H9 (cell line): ENCODE measurements around the gene SLC22A3. TPM values are rescaled to one million over a fixed set of nuclear protein-coding genes. Genes with fewer than 3 reads are reported as not detected.

ENCODE experiments used
- DNase-seq: peaks from one replicate; pipeline ENCODE4 v3.0.0-alpha.2; 2017
- H2AFZ ChIP-seq: one replicate; pipeline ENCODE4 v1.6.1; 2013; ENCODE audit warnings: mild to moderate bottlenecking, low read length, control low read depth, moderate library complexity
- H2AK5ac ChIP-seq: 2 replicates; pipeline ENCODE4 v1.6.1; 2013; ENCODE audit warnings: low read length, control low read depth, mixed read lengths; ENCODE audit not compliant: insufficient read length
- H2BK120ac ChIP-seq: one replicate; pipeline ENCODE4 v1.6.1; 2013; ENCODE audit warnings: low read depth, mild to moderate bottlenecking, low read length, control low read depth, inconsistent platforms; ENCODE audit not compliant: poor library complexity, severe bottlenecking
- H2BK12ac ChIP-seq: 2 replicates; pipeline ENCODE4 v1.6.1; 2013; ENCODE audit warnings: low read length, control low read depth, mixed read lengths, low read depth; ENCODE audit not compliant: insufficient read length
- H2BK15ac ChIP-seq: 2 replicates; pipeline ENCODE4 v1.6.1; 2013; ENCODE audit warnings: low read depth, low read length, control low read depth
- H2BK20ac ChIP-seq: one replicate; pipeline ENCODE4 v1.6.1; 2013; ENCODE audit warnings: low read depth, mild to moderate bottlenecking, low read length, control low read depth, inconsistent platforms; ENCODE audit not compliant: poor library complexity, severe bottlenecking
- H2BK5ac ChIP-seq: 2 replicates; pipeline ENCODE4 v1.6.1; 2013; ENCODE audit warnings: low read length, control low read depth, mixed read lengths; ENCODE audit not compliant: insufficient read length
- H3K14ac ChIP-seq: 2 replicates; pipeline ENCODE4 v1.6.1; 2013; ENCODE audit warnings: low read length, control low read depth; ENCODE audit not compliant: insufficient read depth
- H3K18ac ChIP-seq: 2 replicates; pipeline ENCODE4 v1.6.1; 2013; ENCODE audit warnings: low read depth, mild to moderate bottlenecking, mixed read lengths, low read length, control low read depth; ENCODE audit not compliant: insufficient read length
- H3K23ac ChIP-seq: 2 replicates; pipeline ENCODE4 v1.6.1; 2013; ENCODE audit warnings: low read length, control low read depth, mixed read lengths, low read depth; ENCODE audit not compliant: insufficient read length
- H3K23me2 ChIP-seq: 2 replicates; pipeline ENCODE4 v1.6.1; 2013; ENCODE audit warnings: low read depth, mild to moderate bottlenecking, mixed read lengths, low read length, control low read depth; ENCODE audit not compliant: insufficient read length, poor library complexity, severe bottlenecking
- H3K27ac ChIP-seq: 2 replicates; pipeline ENCODE4 v1.5.1; 2013; ENCODE audit warnings: low read length, control low read depth, mixed read lengths, low read depth; ENCODE audit not compliant: insufficient read length
- H3K27me3 ChIP-seq: 2 replicates; pipeline ENCODE4 v1.6.1; 2013; ENCODE audit warnings: low read length, control low read depth, inconsistent platforms; ENCODE audit not compliant: insufficient read depth
- H3K4ac ChIP-seq: 2 replicates; pipeline ENCODE4 v1.6.1; 2013; ENCODE audit warnings: low read depth, mild to moderate bottlenecking, control low read depth, inconsistent platforms, low read length, moderate library complexity
- H3K4me1 ChIP-seq: 2 replicates; pipeline ENCODE4 v1.6.1; 2013; ENCODE audit warnings: low read length, control low read depth, inconsistent platforms; ENCODE audit not compliant: insufficient read depth
- H3K4me2 ChIP-seq: 2 replicates; pipeline ENCODE4 v1.6.1; 2013; ENCODE audit warnings: low read length, control low read depth, mixed read lengths; ENCODE audit not compliant: insufficient read length, insufficient read depth
- H3K56ac ChIP-seq: 2 replicates; pipeline ENCODE4 v1.6.1; 2013; ENCODE audit warnings: low read depth, mild to moderate bottlenecking, mixed read lengths, low read length, control low read depth; ENCODE audit not compliant: insufficient read length
- H3K79me1 ChIP-seq: 2 replicates; pipeline ENCODE4 v1.6.1; 2013; ENCODE audit warnings: low read depth, mild to moderate bottlenecking, moderate library complexity, low read length, control low read depth, inconsistent platforms; ENCODE audit not compliant: insufficient read depth, poor library complexity, severe bottlenecking
- H3K79me2 ChIP-seq: 2 replicates; pipeline ENCODE4 v1.6.1; 2013; ENCODE audit warnings: low read length, control low read depth, inconsistent platforms; ENCODE audit not compliant: insufficient read depth
- H3K9ac ChIP-seq: 2 replicates; pipeline ENCODE4 v1.6.1; 2013; ENCODE audit warnings: low read length, control low read depth, mixed read lengths; ENCODE audit not compliant: insufficient read length; ENCODE audit errors: extremely low read depth
- H3K9me3 ChIP-seq: one replicate; pipeline ENCODE4 v1.6.1; 2013; ENCODE audit warnings: low read depth, low read length, inconsistent platforms; ENCODE audit not compliant: control insufficient read depth
- H3T11ph ChIP-seq: one replicate; pipeline ENCODE4 v1.6.1; 2013; ENCODE audit warnings: mild to moderate bottlenecking, low read length, control low read depth, inconsistent platforms
- H4K20me1 ChIP-seq: one replicate; pipeline ENCODE4 v1.6.1; 2013; ENCODE audit not compliant: control insufficient read depth, insufficient read length, insufficient read depth
- H4K5ac ChIP-seq: 2 replicates; pipeline ENCODE4 v1.6.1; 2013; ENCODE audit warnings: low read depth, mild to moderate bottlenecking, mixed read lengths, low read length, control low read depth; ENCODE audit not compliant: insufficient read length
- H4K8ac ChIP-seq: replicated peaks from 2 replicates; pipeline ENCODE4 v1.6.1; 2013; ENCODE audit warnings: low read length, control low read depth, mixed read lengths, low read depth; ENCODE audit not compliant: insufficient read length
- H4K91ac ChIP-seq: 2 replicates; pipeline ENCODE4 v1.6.1; 2013; ENCODE audit warnings: low read depth, mild to moderate bottlenecking, moderate library complexity, mixed read lengths, low read length, control low read depth; ENCODE audit not compliant: insufficient read length
- H3K27ac Mint-ChIP-seq, 3 experiments: 2 replicates in 2 of 3; 3 replicates in 1 of 3; pipeline ENCODE4 v1.8.0; 2020 to 2021; ENCODE audit warnings: mixed read lengths in 3 of 3, mild to moderate bottlenecking in 1 of 3, moderate library complexity in 1 of 3
- H3K27me3 Mint-ChIP-seq: 2 replicates; pipeline ENCODE4 v1.8.0; 2021; ENCODE audit warnings: low read depth, mild to moderate bottlenecking, moderate library complexity, mixed read lengths
- H3K36me3 Mint-ChIP-seq, 3 experiments: 2 replicates in 2 of 3; 3 replicates in 1 of 3; pipeline ENCODE4 v1.8.0; 2020 to 2021; ENCODE audit warnings: low read depth in 3 of 3, mixed read lengths in 3 of 3; ENCODE audit not compliant: insufficient read depth in 1 of 3
- H3K4me1 Mint-ChIP-seq, 2 experiments: 2 replicates each; pipeline ENCODE4 v1.8.0; 2020; ENCODE audit warnings: mixed read lengths in 2 of 2
- H3K4me3 Mint-ChIP-seq, 2 experiments: 2 replicates in 1 of 2; 3 replicates in 1 of 2; pipeline ENCODE4 v1.8.0; 2020 to 2021; ENCODE audit warnings: mild to moderate bottlenecking in 2 of 2, mixed read lengths in 2 of 2, moderate library complexity in 1 of 2
- H3K9me3 Mint-ChIP-seq, 2 experiments: 2 replicates in 1 of 2; 3 replicates in 1 of 2; pipeline ENCODE4 v1.8.0; 2020; ENCODE audit warnings: mild to moderate bottlenecking in 2 of 2, mixed read lengths in 2 of 2, moderate library complexity in 1 of 2
- CTCF ChIP-seq: fragments of 200-600 bp; sonication (generic); conservative IDR thresholded peaks from 3 replicates; pipeline ENCODE4 v1.8.0; 2021; ENCODE audit warnings: antibody characterized with exemption, mild to moderate bottlenecking
- WGBS: extraction: QIAGEN DNeasy Blood & Tissue Kit; methylation state at CpG from one replicate; pipeline ENCODE4 v1.1.7; 2013; ENCODE audit warnings: missing lambda C conversion rate, low lambda C conversion rate, mixed read lengths; ENCODE audit not compliant: insufficient read length; ENCODE audit errors: extremely low coverage; 5-methylcytosine and 5-hydroxymethylcytosine counted together
- total RNA-seq: library from RNA; stranded (reverse); gene quantifications from 2 replicates; pipeline ENCODE4 v1.2.1, GENCODE V29; 2021

Gene SLC22A3
- total RNA-seq, 1 experiment from 2014 or later, result 2.7 TPM

GRCh38 chr6:160426136-160426535 lies 78.0 kb downstream of the SLC22A3 start:
- no peak for TF ChIP-seq CTCF
- Mint-ChIP-seq H3K27me3 (no peaks in the 10 kb centered on the region), H3K27ac (no peak overlapping the region), H3K4me3 (no peak overlapping the region), H3K4me1 (peaks cover 20 to 23% of the 10 kb centered on the region in 2 experiments), H3K36me3 (no peaks in the 10 kb centered on the region), H3K9me3 (no peaks in the 10 kb centered on the region; a peak in 1 of 5 replicates)
- no peak overlapping the region for H2BK120ac ChIP-seq
- no peaks in the 10 kb centered on the region for H3K79me1 ChIP-seq
- H4K5ac ChIP-seq, result no peak overlapping the region
- H4K8ac ChIP-seq, result no peak overlapping the region
- H2BK5ac ChIP-seq, result no peak overlapping the region
- H3K56ac ChIP-seq, result no peak overlapping the region
- no CpG with 5 or more reads among the region's 3 CpGs for WGBS
- H2BK20ac ChIP-seq, result no peak overlapping the region
- no peak overlapping the region for H3T11ph ChIP-seq
- H4K91ac ChIP-seq, result no peak overlapping the region
- no peaks in the 10 kb centered on the region for H4K20me1 ChIP-seq
- H3K4me2 ChIP-seq, result no peak overlapping the region
- H3K27ac ChIP-seq, result no peak overlapping the region
- H3K4ac ChIP-seq, result no peak overlapping the region
- H3K23me2 ChIP-seq, result no peaks in the 10 kb centered on the region
- H3K4me1 ChIP-seq, result no peaks in the 10 kb centered on the region; the same call in 1 of the 2 replicates
- no peak overlapping the region for H2AFZ ChIP-seq
- H3K79me2 ChIP-seq, result no peaks in the 10 kb centered on the region
- no peak overlapping the region for H2BK15ac ChIP-seq
- H3K9me3 ChIP-seq, result no peaks in the 10 kb centered on the region
- H2AK5ac ChIP-seq, result no peak overlapping the region
- H3K27me3 ChIP-seq, result no peaks in the 10 kb centered on the region
- no peak for DNase-seq
- H2BK12ac ChIP-seq, result no peak overlapping the region
- no peak overlapping the region for H3K23ac ChIP-seq
- H3K18ac ChIP-seq, result no peak overlapping the region
- no peak overlapping the region for H3K9ac ChIP-seq
- no peak overlapping the region for H3K14ac ChIP-seq
